Hepatocyte (in vitro differentiated cells): ENCODE data around the gene ABCA2. TPM values are rescaled to one million over a fixed set of nuclear protein-coding genes. Genes with fewer than 3 reads are reported as not detected.

Experiments
- DNase-seq: peaks from one replicate; pipeline ENCODE4 v3.0.0-alpha.2; 2016; ENCODE audit warnings: low spot score
- H2AFZ ChIP-seq: fragments of 200-600 bp; sonication (generic); 2 replicates; pipeline ENCODE4 v1.6.0; 2016; ENCODE audit warnings: antibody characterized with exemption, mild to moderate bottlenecking
- H3K27ac ChIP-seq: fragments of 200-600 bp; sonication (generic); 2 replicates; pipeline ENCODE4 v1.5.1; 2016; ENCODE audit warnings: mild to moderate bottlenecking
- H3K27me3 ChIP-seq: fragments of 200-600 bp; sonication (generic); 2 replicates; pipeline ENCODE4 v1.6.1; 2016
- H3K36me3 ChIP-seq: fragments of 200-600 bp; sonication (generic); replicated peaks from 2 replicates; pipeline ENCODE4 v1.5.1; 2016; ENCODE audit warnings: low read depth; ENCODE audit not compliant: insufficient read depth
- H3K4me1 ChIP-seq: fragments of 200-600 bp; sonication (generic); 2 replicates; pipeline ENCODE4 v1.5.1; 2016; ENCODE audit warnings: mild to moderate bottlenecking, moderate library complexity; ENCODE audit not compliant: insufficient read depth
- H3K4me2 ChIP-seq: fragments of 200-600 bp; sonication (generic); 2 replicates; pipeline ENCODE4 v1.6.0; 2016
- H3K4me3 ChIP-seq: fragments of 200-600 bp; sonication (generic); 2 replicates; pipeline ENCODE4 v1.5.1; 2016; ENCODE audit warnings: mild to moderate bottlenecking
- H3K79me2 ChIP-seq: fragments of 200-600 bp; sonication (generic); 2 replicates; pipeline ENCODE4 v1.6.0; 2017; ENCODE audit warnings: mild to moderate bottlenecking
- H3K9me2 ChIP-seq: fragments of 200-600 bp; sonication (generic); replicated peaks from 2 replicates; pipeline ENCODE4 v1.6.0; 2017; ENCODE audit warnings: mild to moderate bottlenecking; ENCODE audit not compliant: insufficient read depth
- H3K9me3 ChIP-seq: fragments of 200-600 bp; sonication (generic); 2 replicates; pipeline ENCODE4 v1.5.1; 2016; ENCODE audit warnings: low read depth, mild to moderate bottlenecking
- H4K20me1 ChIP-seq: fragments of 200-600 bp; sonication (generic); 2 replicates; pipeline ENCODE4 v1.6.0; 2016; ENCODE audit warnings: mild to moderate bottlenecking; ENCODE audit not compliant: insufficient read depth, poor library complexity, severe bottlenecking
- CTCF ChIP-seq: fragments of 200-600 bp; sonication (generic); IDR thresholded peaks from 2 replicates; pipeline ENCODE4 v1.5.1; 2016; ENCODE audit warnings: antibody characterized with exemption, mild to moderate bottlenecking; ENCODE audit not compliant: poor library complexity
- EZH2 ChIP-seq: fragments of 200-600 bp; sonication (generic); IDR thresholded peaks from 2 replicates; pipeline ENCODE4 v1.6.1; 2016; ENCODE audit warnings: antibody characterized with exemption, mild to moderate bottlenecking, borderline replicate concordance
- EZH2phosphoT487 ChIP-seq: fragments of 200-600 bp; sonication (generic); IDR thresholded peaks from one replicate; pipeline ENCODE4 v1.6.1; 2018; ENCODE audit warnings: antibody characterized with exemption, mild to moderate bottlenecking, low read depth, moderate library complexity; ENCODE audit not compliant: unreplicated experiment, severe bottlenecking
- WGBS: methylation state at CpG from one replicate; pipeline ENCODE4 v1.1.6; 2016; ENCODE audit warnings: low lambda C conversion rate; ENCODE audit errors: missing lambda C conversion rate; 5-methylcytosine and 5-hydroxymethylcytosine counted together
- polyA plus RNA-seq: library from polyadenylated mRNA; unstranded; fragments of >200 nt; fragmentation: Nextera tagmentation; extraction: Ambion mirVana; gene quantifications from 2 replicates; pipeline ENCODE4 v1.2.1, GENCODE V29; 2016
- total RNA-seq: library from RNA; depleted of rRNA; stranded (reverse); fragments of >200 nt; gene quantifications from 2 replicates; pipeline ENCODE4 v1.2.3, GENCODE V29; 2014

The ABCA2 gene
- total and polyA plus RNA-seq, 2 experiments from 2014 or later: 14.6 to 15.6 TPM

GRCh38 chr9:137044037-137044436 lies 16.0 kb upstream of the ABCA2 start:
- Histone ChIP-seq H2AFZ (no peak overlapping the region), H3K9me3 (no peaks in the 10 kb centered on the region), H3K79me2 (peaks cover 3% of the 10 kb centered on the region), H3K9me2 (no peaks in the 10 kb centered on the region), H3K36me3 (no peaks in the 10 kb centered on the region), H3K4me2 (no peak overlapping the region), H4K20me1 (peaks cover 13% of the 10 kb centered on the region), H3K27me3 (peaks cover 21% of the 10 kb centered on the region), H3K4me1 (peaks cover 5% of the 10 kb centered on the region), H3K27ac (no peak overlapping the region), H3K4me3 (no peak overlapping the region)
- TF ChIP-seq CTCF: no peak
- TF ChIP-seq EZH2: no peak
- no peak for TF ChIP-seq EZH2phosphoT487
- WGBS: 89% methylated on average over 12 of the region's 12 CpGs
- DNase-seq: no peak

DNA sequence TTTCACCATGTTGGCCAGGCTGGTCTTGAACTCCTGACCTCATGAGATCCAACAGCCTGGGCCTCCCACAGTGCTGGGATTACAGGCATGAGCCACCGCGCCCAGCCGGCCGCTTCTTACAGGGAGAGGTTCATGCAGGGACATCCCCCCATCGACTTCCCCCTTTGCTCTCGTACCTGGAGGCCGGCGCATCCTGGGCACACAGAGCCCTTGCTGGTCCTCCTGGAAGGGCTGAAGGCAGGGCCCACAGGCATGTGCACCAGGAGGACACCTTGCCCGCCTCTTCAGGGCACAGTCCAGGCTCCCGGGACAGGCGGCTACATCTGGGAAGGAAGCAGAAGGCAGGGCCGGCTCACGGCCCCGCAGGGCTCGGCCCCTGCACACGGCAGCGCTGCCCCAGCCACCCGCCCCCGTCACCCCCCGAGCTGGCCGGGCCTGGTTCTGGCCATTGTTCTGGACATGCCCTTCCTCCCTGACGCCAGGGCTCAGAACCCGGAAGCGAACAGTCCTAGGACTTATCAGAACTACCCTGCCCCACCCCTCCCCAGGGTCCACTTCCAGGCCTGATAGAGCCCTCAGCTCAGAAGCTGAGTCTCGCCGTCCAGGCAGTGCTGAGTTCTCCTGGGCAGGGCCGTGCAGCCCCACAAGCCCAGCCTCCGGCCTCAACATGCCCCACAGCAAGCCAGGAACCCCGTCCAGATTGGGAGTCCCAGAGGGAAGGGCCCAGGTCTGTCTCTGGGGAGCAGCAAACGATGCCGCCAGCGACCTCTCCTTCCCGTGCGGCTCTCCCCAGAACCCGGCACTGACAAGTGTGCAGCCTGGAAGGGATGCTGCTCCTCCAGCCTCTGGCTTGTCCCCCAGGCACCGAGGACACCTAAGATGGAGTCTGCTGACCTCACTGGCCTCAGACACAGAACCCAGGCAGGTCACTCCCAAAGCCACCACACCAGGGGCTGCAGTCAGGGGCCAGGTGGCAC lies 15.0 kb upstream of the ABCA2 start:
- DNase-seq: no peak
- Histone ChIP-seq H3K4me1 (peaks cover 5% of the 10 kb centered on the region), H3K4me3 (no peak overlapping the region), H4K20me1 (peaks cover 13% of the 10 kb centered on the region), H3K27me3 (peaks cover 15% of the 10 kb centered on the region), H2AFZ (no peak overlapping the region), H3K9me3 (no peaks in the 10 kb centered on the region), H3K79me2 (peaks cover 3% of the 10 kb centered on the region), H3K9me2 (no peaks in the 10 kb centered on the region), H3K4me2 (no peak overlapping the region), H3K36me3 (no peaks in the 10 kb centered on the region), H3K27ac (no peak overlapping the region)
- WGBS: 91% methylated on average over 31 of the region's 36 CpGs
- TF ChIP-seq CTCF: no peak
- TF ChIP-seq EZH2: no peak

DNA sequence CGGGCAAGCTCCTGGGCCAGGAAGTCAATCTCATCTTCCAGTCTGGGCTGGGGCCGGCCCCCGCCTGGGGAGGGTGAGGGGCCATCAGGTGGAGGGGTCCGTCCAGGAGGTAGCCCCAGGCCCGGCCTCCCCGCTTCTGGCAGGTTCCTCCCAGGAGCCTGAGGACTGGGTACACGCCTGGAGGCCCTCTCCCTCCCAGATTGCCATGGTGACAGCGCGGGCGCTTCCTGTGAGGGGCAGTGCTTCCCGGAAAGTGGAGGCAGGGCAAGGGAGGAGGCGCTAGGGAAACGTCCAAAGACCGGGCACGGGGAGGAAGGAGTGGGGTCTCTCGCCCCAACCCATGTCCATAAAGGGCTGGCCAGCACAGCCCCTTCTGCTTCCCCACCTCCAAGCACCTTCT lies 13.1 kb upstream of the ABCA2 start:
- peaks cover 13% of the 10 kb centered on the region for H4K20me1 ChIP-seq
- H3K9me2 ChIP-seq: no peaks in the 10 kb centered on the region
- no peak overlapping the region for H3K4me2 ChIP-seq
- peaks cover 10% of the 10 kb centered on the region for H3K27me3 ChIP-seq
- no peak overlapping the region for H3K4me3 ChIP-seq
- no peaks in the 10 kb centered on the region for H3K36me3 ChIP-seq
- TF ChIP-seq EZH2 (no peak), EZH2phosphoT487 (no peak), CTCF (no peak)
- H3K9me3 ChIP-seq: no peaks in the 10 kb centered on the region
- no peak overlapping the region for H3K27ac ChIP-seq
- H3K4me1 ChIP-seq: peaks cover 1% of the 10 kb centered on the region
- DNase-seq: no peak
- 79% methylated on average over 16 of the region's 16 CpGs for WGBS
- no peak overlapping the region for H2AFZ ChIP-seq
- H3K79me2 ChIP-seq: peaks cover 3% of the 10 kb centered on the region
